ENCODE measurements around the gene NINJ2. TPM values are rescaled to one million over a fixed set of nuclear protein-coding genes. Genes with fewer than 3 reads are reported as not detected.
"Not testable (repeated sequence)": the region's sequence is repeated elsewhere in the genome, so short reads cannot be mapped to it uniquely, and the experiment has no call there.

The NINJ2 gene
- total RNA-seq, 2 experiments from 2014 or later: 8.0 to 10.6 TPM

DNA sequence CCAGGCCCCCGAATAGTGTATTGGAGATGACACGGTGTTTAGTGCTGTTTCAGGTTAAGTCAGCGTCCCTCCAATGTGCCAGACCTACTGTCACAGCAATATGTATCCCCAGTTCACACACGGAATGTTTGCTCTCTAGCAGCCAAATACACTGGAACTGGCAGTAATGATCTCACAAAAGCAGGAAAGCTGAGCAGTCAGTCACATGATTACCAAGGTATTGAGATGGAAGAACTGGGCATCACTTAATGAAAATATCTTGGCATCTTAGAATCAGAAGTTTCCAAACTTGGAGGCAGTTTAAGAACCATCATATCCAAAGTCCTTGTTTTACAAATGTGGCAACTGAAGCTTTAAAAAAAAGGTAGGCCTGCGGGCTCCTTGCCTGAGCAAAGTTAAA is 23.3 kb downstream of the NINJ2 start:
- CTCF ChIA-PET: interaction anchor here (0.9 to 1.7 kb wide), 3 partner anchors 14 to 111 kb away, joined by 3 to 22 read pairs (median 8); no protein-coding TSS in a partner anchor
- POLR2A ChIA-PET: interaction anchor here (1.3 kb wide), 1 partner anchor 10 kb away, joined by 4 read pairs; no protein-coding TSS in a partner anchor
- DNase-seq (no peak), ATAC-seq (no peak)
- Mint-ChIP-seq H3K9me3 (ENCODE audit: insufficient read depth) (no peaks in the 10 kb centered on the region), H3K4me3 (no peak overlapping the region), H3K27me3 (ENCODE audit: low read depth) (no peaks in the 10 kb centered on the region), H3K4me1 (ENCODE audit: low read depth) (peaks cover 58% of the 10 kb centered on the region), H3K27ac (peak overlapping the region; percentile 29), H3K36me3 (ENCODE audit: low read depth) (peaks cover 28% of the 10 kb centered on the region)

DNA sequence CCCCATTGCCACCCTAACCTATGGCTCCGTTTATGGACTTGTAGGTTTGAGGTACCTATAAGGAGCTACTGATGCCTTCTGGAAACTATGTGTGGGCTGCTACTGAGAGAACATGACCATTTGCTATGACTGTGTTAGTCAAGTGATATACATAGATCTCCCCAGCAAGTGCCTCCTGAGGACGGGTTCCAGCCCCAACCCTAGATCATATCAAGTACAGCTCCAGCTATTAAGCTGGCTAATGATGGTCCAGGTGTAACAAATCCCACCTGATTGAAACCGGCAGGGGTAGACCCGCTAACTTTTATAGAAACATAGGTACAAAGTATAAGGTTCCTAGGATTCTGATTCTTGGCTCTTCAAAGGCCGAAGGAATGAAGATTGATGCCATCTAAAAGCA is 23.7 kb downstream of the NINJ2 start:
- no peaks in the 10 kb centered on the region for H3K27me3 Mint-ChIP-seq (ENCODE audit: low read depth)
- ATAC-seq: no peak
- H3K9me3 Mint-ChIP-seq (ENCODE audit: insufficient read depth): no peaks in the 10 kb centered on the region
- peaks cover 28% of the 10 kb centered on the region for H3K36me3 Mint-ChIP-seq (ENCODE audit: low read depth)
- H3K4me1 Mint-ChIP-seq (ENCODE audit: low read depth): peaks cover 58% of the 10 kb centered on the region
- CTCF ChIA-PET: interaction anchor here (0.8 to 1.7 kb wide), 4 partner anchors 9 to 112 kb away, joined by 3 to 22 read pairs (median 6); no protein-coding TSS in a partner anchor
- no peak overlapping the region for H3K4me3 Mint-ChIP-seq
- peak overlapping the region; percentile 78 for H3K27ac Mint-ChIP-seq
- POLR2A ChIA-PET: interaction anchor here (0.5 to 1.3 kb wide), 2 partner anchors 9 to 111 kb away, joined by 3 to 4 read pairs; no protein-coding TSS in a partner anchor
- DNase-seq: no peak

DNA sequence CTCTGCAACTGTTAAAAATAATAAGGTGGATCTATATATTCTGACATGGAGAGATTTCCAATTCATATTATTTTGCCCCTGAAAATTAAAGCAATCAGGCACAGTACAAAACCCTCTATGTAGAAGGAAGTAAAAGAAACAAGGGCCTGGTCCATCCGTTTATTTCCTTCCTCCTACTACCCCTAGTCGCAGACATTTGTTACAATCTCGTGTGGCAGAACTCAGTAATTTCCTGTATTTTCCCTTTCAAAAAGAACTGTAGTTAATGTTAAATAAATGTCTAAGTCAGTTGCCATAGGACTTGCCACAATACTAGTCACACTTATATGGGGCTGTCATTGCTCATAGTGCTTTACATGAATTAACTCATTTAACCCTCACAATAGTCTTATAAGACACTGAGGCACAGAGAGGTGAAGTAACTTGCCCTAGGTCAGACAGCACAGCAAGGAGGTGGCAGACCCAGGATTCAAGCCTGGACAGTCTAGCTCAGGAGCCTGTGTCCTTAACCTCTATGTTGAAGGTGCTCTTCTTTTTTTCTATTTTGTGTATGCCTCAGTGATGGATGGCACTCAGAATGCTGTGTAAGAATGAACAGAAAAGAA is 24.2 kb downstream of the NINJ2 start:
- POLR2A ChIA-PET: interaction anchor here (0.5 to 1.3 kb wide), 2 partner anchors 9 to 112 kb away, joined by 3 to 4 read pairs; no protein-coding TSS in a partner anchor
- CTCF ChIA-PET: interaction anchor here (0.8 to 1.7 kb wide), 4 partner anchors 9 to 112 kb away, joined by 3 to 22 read pairs (median 6); no protein-coding TSS in a partner anchor
- Mint-ChIP-seq H3K27me3 (ENCODE audit: low read depth) (no peaks in the 10 kb centered on the region), H3K4me3 (no peak overlapping the region), H3K9me3 (ENCODE audit: insufficient read depth) (no peaks in the 10 kb centered on the region), H3K36me3 (ENCODE audit: low read depth) (peaks cover 27% of the 10 kb centered on the region), H3K4me1 (ENCODE audit: low read depth) (peaks cover 53% of the 10 kb centered on the region), H3K27ac (peak overlapping the region; percentile 78)
- ATAC-seq (no peak), DNase-seq (no peak)

DNA sequence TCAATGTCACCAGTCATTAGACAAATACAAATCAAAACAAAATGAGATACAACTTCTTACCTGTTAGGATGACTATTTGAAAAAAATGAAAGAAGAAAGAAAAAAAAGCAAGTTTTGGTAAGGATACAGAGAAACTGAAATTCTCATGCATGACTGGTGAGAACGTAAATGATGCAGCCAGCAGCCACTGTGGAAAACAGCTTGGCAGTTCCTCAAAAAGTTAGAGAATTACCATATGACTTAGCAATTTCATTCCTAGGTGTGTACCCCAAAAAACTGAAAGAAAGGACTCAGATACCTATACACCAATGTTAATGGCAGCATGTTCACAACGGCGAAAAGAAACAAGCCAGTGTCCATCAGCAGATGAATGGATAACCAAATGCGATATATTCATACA is 26.6 kb downstream of the NINJ2 start:
- Mint-ChIP-seq H3K4me3 (no peak overlapping the region), H3K27me3 (ENCODE audit: low read depth) (no peaks in the 10 kb centered on the region), H3K4me1 (ENCODE audit: low read depth) (peaks cover 51% of the 10 kb centered on the region), H3K27ac (no peak overlapping the region), H3K36me3 (ENCODE audit: low read depth) (peaks cover 29% of the 10 kb centered on the region), H3K9me3 (ENCODE audit: insufficient read depth) (no peaks in the 10 kb centered on the region)
- no peak for ATAC-seq
- DNase-seq: no peak
- ChIA-PET POLR2A (no interaction called here), CTCF (interaction anchor here (0.6 kb wide), 2 partner anchors 19 to 60 kb away, joined by 3 read pairs; no protein-coding TSS in a partner anchor)

DNA sequence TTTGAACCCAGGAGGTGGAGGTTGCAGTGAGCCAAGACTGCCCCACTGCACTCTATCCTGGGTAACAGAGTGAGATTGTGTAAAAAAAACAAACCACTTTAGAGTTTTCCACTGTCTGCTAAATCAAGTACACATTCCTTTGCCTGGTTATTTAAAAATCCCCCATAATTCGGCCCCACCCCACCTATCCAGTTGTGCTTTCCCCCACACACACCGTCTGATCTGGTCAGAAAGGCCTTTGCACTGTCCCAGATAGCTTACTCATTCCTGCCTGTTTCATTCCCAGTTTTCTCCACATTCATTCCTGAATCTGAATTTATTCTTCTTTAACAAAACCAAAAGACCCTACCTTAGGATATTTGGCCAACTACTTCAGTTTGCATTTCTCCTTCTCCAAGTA is 29.5 kb downstream of the NINJ2 start:
- Mint-ChIP-seq H3K4me1 (ENCODE audit: low read depth) (peaks cover 44% of the 10 kb centered on the region), H3K36me3 (ENCODE audit: low read depth) (peaks cover 19% of the 10 kb centered on the region), H3K27me3 (ENCODE audit: low read depth) (no peaks in the 10 kb centered on the region), H3K4me3 (no peak overlapping the region), H3K27ac (peak overlapping the region; percentile 75), H3K9me3 (ENCODE audit: insufficient read depth) (no peaks in the 10 kb centered on the region)
- DNase-seq (no peak), ATAC-seq (no peak)
- POLR2A ChIA-PET: no interaction called here
- CTCF ChIA-PET: interaction anchor here (1.2 to 1.7 kb wide), 2 partner anchors 14 to 24 kb away, joined by 3 to 4 read pairs; no protein-coding TSS in a partner anchor

DNA sequence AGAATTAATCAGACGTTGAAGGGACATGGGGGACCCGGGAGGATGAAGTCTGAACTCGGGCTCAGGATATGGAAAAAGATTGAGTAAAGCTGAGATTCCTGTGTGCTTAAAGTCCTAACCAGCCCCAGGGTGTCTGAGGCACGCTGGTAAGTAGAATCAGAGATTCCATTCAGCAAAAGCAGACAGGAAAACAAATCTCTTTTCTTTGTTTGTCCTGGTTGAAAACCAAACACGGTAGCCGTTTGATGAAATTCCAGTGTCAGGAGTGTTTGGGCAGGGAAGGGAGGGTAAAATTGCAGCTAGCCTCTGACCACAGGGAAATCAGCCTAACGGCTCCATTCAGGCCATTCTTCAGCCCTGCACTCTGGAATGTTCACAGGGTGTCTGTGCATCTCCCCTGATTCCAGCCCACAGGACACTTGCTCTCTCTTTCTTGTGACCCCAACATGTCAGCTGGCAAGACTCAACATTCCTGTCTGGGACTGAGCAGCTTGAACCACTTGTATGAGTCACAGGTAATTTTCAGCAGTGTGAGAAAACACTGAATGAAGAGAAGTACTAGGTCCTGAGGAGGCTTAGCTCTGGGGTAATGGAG is 31.0 kb downstream of the NINJ2 start:
- no peak for ATAC-seq

DNA sequence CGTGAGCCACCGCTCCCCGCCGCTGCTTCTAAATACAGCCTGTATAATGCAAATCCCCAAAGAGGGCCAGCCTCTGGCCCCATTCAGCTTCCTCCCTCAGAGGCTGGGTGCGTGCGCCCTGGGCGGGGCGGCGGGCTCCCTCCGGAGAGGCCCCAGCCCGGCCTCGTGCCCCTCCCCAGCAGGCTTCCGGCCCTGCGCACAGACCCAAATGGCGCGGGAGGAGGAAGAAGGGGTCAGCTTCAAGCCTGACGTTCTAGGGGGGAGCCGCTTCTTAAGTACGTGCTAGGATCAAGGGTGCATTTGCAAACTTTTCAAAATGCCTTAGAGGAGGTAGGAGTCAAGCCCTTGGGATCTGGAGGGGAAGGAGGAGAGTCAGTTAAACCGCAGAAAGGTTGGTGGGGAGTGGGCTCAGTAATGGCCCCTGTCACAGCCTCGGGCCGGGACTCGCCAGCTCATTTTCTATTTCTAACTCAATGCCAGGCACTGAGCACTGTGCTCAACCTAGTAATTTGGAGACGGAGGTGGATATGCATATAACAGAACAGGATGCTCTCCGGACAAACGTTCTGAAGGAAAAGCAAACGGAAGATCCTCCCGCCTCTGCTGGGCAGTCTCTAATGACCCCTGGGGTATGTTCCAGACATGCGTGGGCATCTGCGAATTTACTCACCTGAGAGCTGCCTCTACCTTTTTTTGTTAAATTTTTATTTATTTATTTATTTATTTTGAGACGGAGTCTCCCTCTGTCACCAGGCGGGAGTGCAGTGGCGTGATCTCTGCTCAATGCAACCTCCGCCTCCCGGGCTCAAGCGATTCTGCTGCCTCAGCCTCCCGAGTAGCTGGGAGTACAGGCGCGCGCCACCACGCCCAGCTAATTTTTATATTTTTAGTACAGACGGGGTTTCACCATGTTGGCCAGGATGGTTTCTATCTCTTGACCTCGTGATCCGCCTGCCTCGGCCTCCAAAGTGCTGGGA is 32.3 kb downstream of the NINJ2 start:
- Mint-ChIP-seq H3K4me1 (ENCODE audit: low read depth) (peaks cover 43% of the 10 kb centered on the region), H3K9me3 (ENCODE audit: insufficient read depth) (no peaks in the 10 kb centered on the region), H3K27me3 (ENCODE audit: low read depth) (no peaks in the 10 kb centered on the region), H3K4me3 (peak overlapping the region; percentile 83), H3K27ac (peak overlapping the region; percentile 93), H3K36me3 (ENCODE audit: low read depth) (peaks cover 15% of the 10 kb centered on the region)
- peak; percentile 97 for ATAC-seq
- POLR2A ChIA-PET: interaction anchor here (0.6 to 3.7 kb wide), 8 partner anchors 9 to 963 kb away, joined by 3 to 31 read pairs (median 6); partner anchors contain the start of gene WNK1
- peak; percentile 81 for DNase-seq
- CTCF ChIA-PET: interaction anchor here (1.0 to 3.6 kb wide), 8 partner anchors 8 to 185 kb away, joined by 3 to 28 read pairs (median 4); partner anchors contain the start of gene WNK1

More for the DNA sequence above, 31.0 kb downstream of the NINJ2 start:
- peaks cover 18% of the 10 kb centered on the region for H3K36me3 Mint-ChIP-seq (ENCODE audit: low read depth)
- DNase-seq: no peak
- no peaks in the 10 kb centered on the region for H3K27me3 Mint-ChIP-seq (ENCODE audit: low read depth)
- CTCF ChIA-PET: interaction anchor here (1.0 to 3.6 kb wide), 7 partner anchors 10 to 184 kb away, joined by 3 to 28 read pairs (median 4); partner anchors contain the start of gene WNK1
- peaks cover 47% of the 10 kb centered on the region for H3K4me1 Mint-ChIP-seq (ENCODE audit: low read depth)
- POLR2A ChIA-PET: interaction anchor here (3.7 kb wide), 1 partner anchor 119 kb away, joined by 31 read pairs; the partner anchor contains the start of gene WNK1
- peak overlapping the region; percentile 48 for H3K27ac Mint-ChIP-seq
- peak overlapping the region; percentile 83 for H3K4me3 Mint-ChIP-seq
- no peaks in the 10 kb centered on the region for H3K9me3 Mint-ChIP-seq (ENCODE audit: insufficient read depth)

DNA sequence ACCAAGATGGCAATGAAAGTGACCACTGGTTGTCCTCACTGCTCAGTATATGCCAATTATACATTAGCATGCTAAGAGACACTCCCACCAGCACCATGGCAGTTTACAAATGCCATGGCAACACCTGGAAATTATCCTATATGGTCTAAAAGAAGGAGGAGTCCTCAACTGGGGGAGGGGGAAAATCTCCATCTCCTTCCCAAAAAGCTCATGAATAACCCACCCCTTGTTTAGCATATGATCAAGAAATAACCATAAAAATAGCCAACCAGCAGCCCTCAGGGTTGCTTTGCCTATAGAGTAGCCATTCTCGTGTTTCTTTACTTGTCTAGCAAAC is 34.5 kb downstream of the NINJ2 start:
- not testable (repeated sequence) for H3K27ac Mint-ChIP-seq; H3K9me3 Mint-ChIP-seq (ENCODE audit: insufficient read depth); DNase-seq; ATAC-seq; H3K36me3 Mint-ChIP-seq (ENCODE audit: low read depth); H3K4me3 Mint-ChIP-seq; H3K27me3 Mint-ChIP-seq (ENCODE audit: low read depth)
- CTCF ChIA-PET: interaction anchor here (3.2 kb wide), 1 partner anchor 14 kb away, joined by 11 read pairs; no protein-coding TSS in a partner anchor
- POLR2A ChIA-PET: interaction anchor here (0.6 to 2.4 kb wide), 2 partner anchors 122 to 123 kb away, joined by 3 to 6 read pairs; partner anchors contain the start of gene WNK1
- H3K4me1 Mint-ChIP-seq (ENCODE audit: low read depth): peaks cover 45% of the 10 kb centered on the region

DNA sequence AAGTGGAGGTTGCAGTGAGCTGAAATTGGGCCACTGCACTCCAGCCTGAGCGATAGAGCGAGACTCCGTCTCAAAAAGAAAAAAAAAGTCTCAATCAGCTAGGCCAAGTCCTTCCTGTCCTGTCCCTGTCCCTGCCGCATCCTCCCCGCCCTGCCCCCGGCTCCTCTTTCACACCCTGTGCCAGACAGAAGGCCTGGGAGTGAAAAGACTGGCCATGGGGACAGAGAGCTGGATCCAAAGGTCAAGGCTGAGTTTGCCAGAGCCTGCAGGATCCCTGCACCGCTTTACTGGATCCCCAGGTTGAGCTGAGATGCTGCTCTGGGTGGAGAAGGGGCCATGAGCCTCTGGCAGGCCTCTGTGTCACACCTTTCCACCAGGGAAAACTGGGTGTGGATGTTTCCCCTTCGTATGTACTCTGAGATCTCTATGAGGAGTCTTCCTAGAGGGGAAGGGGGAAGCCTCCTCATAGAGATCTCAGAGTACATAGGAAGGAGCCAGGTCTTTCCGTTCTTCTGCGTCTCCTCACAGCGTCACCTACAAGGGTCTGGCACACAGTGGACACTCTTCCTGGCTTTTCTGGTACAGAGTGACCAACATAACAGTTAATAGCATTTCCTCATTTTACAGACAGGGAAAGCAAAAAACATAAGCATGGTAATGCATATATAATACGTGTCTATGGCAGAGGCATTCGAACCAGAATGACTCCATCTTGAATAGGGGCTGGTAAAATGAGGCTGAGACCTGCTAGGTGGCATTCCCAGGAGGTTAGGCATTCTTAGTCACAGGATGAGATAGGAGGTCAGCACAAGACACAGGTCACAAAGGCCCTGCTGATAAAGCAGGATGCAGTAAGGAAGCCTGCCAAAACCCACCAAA is 35.1 kb downstream of the NINJ2 start:
- Mint-ChIP-seq H3K27me3 (ENCODE audit: low read depth) (no peaks in the 10 kb centered on the region), H3K27ac (peak overlapping the region; percentile 7), H3K36me3 (ENCODE audit: low read depth) (peaks cover 9% of the 10 kb centered on the region), H3K9me3 (ENCODE audit: insufficient read depth) (no peaks in the 10 kb centered on the region), H3K4me1 (ENCODE audit: low read depth) (peaks cover 51% of the 10 kb centered on the region), H3K4me3 (no peak overlapping the region)
- DNase-seq (no peak), ATAC-seq (no peak)
- CTCF ChIA-PET: interaction anchor here (1.9 to 3.2 kb wide), 2 partner anchors 13 to 14 kb away, joined by 8 to 11 read pairs; no protein-coding TSS in a partner anchor
- POLR2A ChIA-PET: interaction anchor here (2.4 kb wide), 1 partner anchor 124 kb away, joined by 6 read pairs; the partner anchor contains the start of gene WNK1

DNA sequence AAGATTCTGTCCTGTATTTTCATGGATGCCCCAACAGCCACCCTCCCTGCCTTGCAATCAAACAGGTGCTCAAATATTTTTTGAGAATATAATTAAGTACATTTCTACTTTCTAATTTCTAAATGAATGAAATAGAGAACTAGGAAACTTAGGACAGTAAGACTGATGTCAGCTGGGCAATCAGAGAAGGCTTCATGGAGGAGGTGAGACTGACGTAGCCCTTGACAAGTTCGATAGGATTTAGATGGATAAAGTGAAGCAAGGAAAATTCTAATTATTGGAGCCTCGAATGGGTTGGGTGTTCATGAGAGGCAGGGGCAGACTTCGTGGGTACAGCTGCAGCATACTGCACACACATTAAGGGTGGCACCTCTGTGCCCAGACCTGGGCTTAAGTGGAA is 36.0 kb downstream of the NINJ2 start:
- CTCF ChIA-PET: interaction anchor here (1.9 kb wide), 1 partner anchor 13 kb away, joined by 8 read pairs; no protein-coding TSS in a partner anchor
- no peaks in the 10 kb centered on the region for H3K9me3 Mint-ChIP-seq (ENCODE audit: insufficient read depth)
- H3K4me3 Mint-ChIP-seq: no peak overlapping the region
- peaks cover 9% of the 10 kb centered on the region for H3K36me3 Mint-ChIP-seq (ENCODE audit: low read depth)
- no peak overlapping the region for H3K27ac Mint-ChIP-seq
- H3K27me3 Mint-ChIP-seq (ENCODE audit: low read depth): no peaks in the 10 kb centered on the region
- ATAC-seq (no peak), DNase-seq (no peak)
- POLR2A ChIA-PET: interaction anchor here (0.9 to 2.4 kb wide), 3 partner anchors 40 to 125 kb away, joined by 3 to 6 read pairs (median 4); partner anchors contain the start of gene WNK1
- peaks cover 52% of the 10 kb centered on the region for H3K4me1 Mint-ChIP-seq (ENCODE audit: low read depth)
